T-helper 22 cell (primary cell): ENCODE results near the gene XDH.

Experiments used
- DNase-seq: peaks from one replicate; pipeline ENCODE4 v3.0.0-alpha.2; 2020; ENCODE audit warnings: low read depth

The XDH gene

GRCh38 chr2:31328026-31328425, 86.5 kb downstream of the XDH start:
- no peak for DNase-seq

GRCh38 chr2:31327505-31327904, 87.0 kb downstream of the XDH start:
- DNase-seq = no peak

- no peak for DNase-seq
Measured at GRCh38 chr2:31324016-31324633, 90.4 kb downstream of the XDH start.

GRCh38 chr2:31322371-31322770, 92.2 kb downstream of the XDH start:
- DNase-seq = no peak

GRCh38 chr2:31319406-31320175, 95.0 kb downstream of the XDH start:
- no peak for DNase-seq

- no peak for DNase-seq
Measured at GRCh38 chr2:31318361-31319336, 95.9 kb downstream of the XDH start.

GRCh38 chr2:31317396-31317795, 97.1 kb downstream of the XDH start:
- DNase-seq = no peak

GRCh38 chr2:31314761-31315160, 99.8 kb downstream of the XDH start:
- DNase-seq = no peak

GRCh38 chr2:31312898-31313297, 101.6 kb downstream of the XDH start:
- DNase-seq = no peak

- DNase-seq = no peak
Measured at GRCh38 chr2:31304816-31305215, 109.7 kb downstream of the XDH start.

GRCh38 chr2:31302940-31303563, 111.5 kb downstream of the XDH start:
- DNase-seq = no peak

GRCh38 chr2:31300309-31300708, 114.2 kb downstream of the XDH start:
- DNase-seq = no peak

- DNase-seq = no peak
Measured at GRCh38 chr2:31299547-31299946, 115.0 kb downstream of the XDH start.

- no peak for DNase-seq
Measured at GRCh38 chr2:31297751-31298150, 116.8 kb downstream of the XDH start.

- DNase-seq = no peak
Measured at GRCh38 chr2:31296641-31297287, 117.8 kb downstream of the XDH start.

- DNase-seq = no peak
Measured at GRCh38 chr2:31294196-31294595, 120.3 kb downstream of the XDH start.

GRCh38 chr2:31287654-31288053, 126.9 kb downstream of the XDH start:
- no peak for DNase-seq

- no peak for DNase-seq
Measured at GRCh38 chr2:31286961-31287550, 127.5 kb downstream of the XDH start.

GRCh38 chr2:31286230-31286629, 128.3 kb downstream of the XDH start:
- DNase-seq = no peak
